Fibroblast of skin of scalp (primary cell): Measurements from ENCODE around the gene A4GNT.

Experiments
- DNase-seq: peaks from one replicate; pipeline ENCODE4 v3.0.0-alpha.2; 2013

A4GNT gene

GRCh38 chr3:138078096-138078495, 54.1 kb downstream of the A4GNT start:
- peak; percentile 60 for DNase-seq
